H1 (cell line): ENCODE data around the gene MEF2C. TPM values are rescaled to one million over a fixed set of nuclear protein-coding genes. Genes with fewer than 3 reads are reported as not detected.
A peak's percentile ranks its signal among the peaks of the same experiment; 100 is the strongest.

Experiments used
- CTCF ChIA-PET: fragments of 300-600 bp; sonication (Branson Sonifier 250); formaldehyde crosslinking; loops from one replicate; lab custom pipeline; 2021; ENCODE audit not compliant: partially characterized antibody; lab: Charles Lee
- POLR2A ChIA-PET: fragments of 300-600 bp; sonication (Branson Sonifier 250); formaldehyde crosslinking; loops from one replicate; lab custom pipeline; 2021; ENCODE audit warnings: inconsistent platforms; ENCODE audit not compliant: partially characterized antibody; lab: Charles Lee
- DNase-seq, 2 experiments: peaks; one replicate each; pipeline versions ENCODE4 v3.0.0 to v3.0.0-alpha.2; 2010 to 2022; ENCODE audit warnings: low spot score in 2 of 2, low read depth in 1 of 2, mixed read lengths in 1 of 2
- FAIRE-seq: peaks from 2 replicates; lab custom pipeline; 2011; peaks lifted over from hg19 to GRCh38; lab: Jason Lieb, UNC
- H2AFZ ChIP-seq: 2 replicates; pipeline ENCODE4 v1.8.1; 2012; ENCODE audit warnings: low read length, inconsistent platforms
- H2AK5ac ChIP-seq: 2 replicates; pipeline ENCODE4 v1.6.1; 2013; ENCODE audit warnings: low read depth, low read length
- H2BK120ac ChIP-seq: replicated peaks from 2 replicates; pipeline ENCODE3; 2013; ENCODE audit warnings: low read depth, low read length, inconsistent platforms
- H2BK12ac ChIP-seq: 2 replicates; pipeline ENCODE4 v1.6.1; 2013; ENCODE audit warnings: low read depth, low read length
- H2BK15ac ChIP-seq: 2 replicates; pipeline ENCODE4 v1.6.1; 2013; ENCODE audit warnings: low read length
- H2BK20ac ChIP-seq: 2 replicates; pipeline ENCODE4 v1.6.1; 2013; ENCODE audit warnings: low read length
- H2BK5ac ChIP-seq: 2 replicates; pipeline ENCODE4 v1.6.1; 2013; ENCODE audit warnings: low read depth, low read length
- H3K14ac ChIP-seq: 2 replicates; pipeline ENCODE4 v1.6.1; 2013; ENCODE audit warnings: inconsistent platforms; ENCODE audit not compliant: insufficient read length
- H3K18ac ChIP-seq: 2 replicates; pipeline ENCODE4 v1.6.1; 2013; ENCODE audit warnings: low read length; ENCODE audit errors: extremely low read depth
- H3K23ac ChIP-seq: 2 replicates; pipeline ENCODE4 v1.6.1; 2013; ENCODE audit warnings: inconsistent platforms; ENCODE audit not compliant: insufficient read length
- H3K23me2 ChIP-seq: 2 replicates; pipeline ENCODE4 v1.6.1; 2013; ENCODE audit warnings: low read depth, low read length
- H3K27ac ChIP-seq: 2 replicates; pipeline ENCODE4 v1.6.1; 2011; ENCODE audit warnings: low read depth, low read length, inconsistent platforms
- H3K27me3 ChIP-seq, 4 experiments: replicated peaks in 1 of 4; 1 replicate in 1 of 4; 2 replicates in 3 of 4; pipeline versions ENCODE4 v1.6.1 to v1.8.1; 2011 to 2013; ENCODE audit warnings: low read length in 3 of 4, mild to moderate bottlenecking in 3 of 4, inconsistent platforms in 2 of 4, mixed read lengths in 2 of 4, moderate library complexity in 1 of 4; ENCODE audit not compliant: control insufficient read depth in 3 of 4, insufficient read depth in 3 of 4; ENCODE audit errors: extremely low read depth in 1 of 4
- H3K36me3 ChIP-seq, 4 experiments: 2 replicates each; pipeline versions ENCODE4 v1.6.1 to v1.8.1; 2011 to 2013; ENCODE audit warnings: mild to moderate bottlenecking in 4 of 4, low read length in 3 of 4, moderate library complexity in 2 of 4, control low read depth in 1 of 4, inconsistent platforms in 1 of 4; ENCODE audit not compliant: insufficient read depth in 4 of 4, control insufficient read depth in 2 of 4
- H3K4ac ChIP-seq: replicated peaks from 2 replicates; pipeline ENCODE3; 2013; ENCODE audit warnings: low read length, low read depth, mixed read lengths, inconsistent platforms; ENCODE audit not compliant: insufficient read length
- H3K4me1 ChIP-seq, 4 experiments: replicated peaks in 1 of 4; 1 replicate in 1 of 4; 2 replicates in 3 of 4; pipeline versions ENCODE4 v1.6.1 to v1.8.1; 2011 to 2013; ENCODE audit warnings: low read length in 3 of 4, inconsistent platforms in 2 of 4, mixed read lengths in 1 of 4; ENCODE audit not compliant: insufficient read depth in 4 of 4, control insufficient read depth in 3 of 4
- H3K4me2 ChIP-seq, 2 experiments: 2 replicates each; pipeline versions ENCODE4 v1.6.1 to v1.8.1; 2011 to 2013; ENCODE audit warnings: low read depth in 2 of 2, low read length in 2 of 2, control low read depth in 1 of 2, inconsistent platforms in 1 of 2, mild to moderate bottlenecking in 1 of 2; ENCODE audit not compliant: insufficient read depth in 1 of 2
- H3K4me3 ChIP-seq, 4 experiments: fragments of 200-600, 300-600 bp in 1 of 4; sonication (generic), shearing (Covaris generic), sonication (Bioruptor Twin) in 1 of 4; 2 replicates each; pipeline versions ENCODE4 v1.5.1 to v1.8.1; 2011 to 2016; ENCODE audit warnings: low read length in 4 of 4, low read depth in 3 of 4, control low read depth in 2 of 4, inconsistent platforms in 2 of 4, mild to moderate bottlenecking in 2 of 4, mixed read lengths in 1 of 4, moderate library complexity in 1 of 4; ENCODE audit not compliant: insufficient read depth in 2 of 4; ENCODE audit errors: extremely low read depth in 1 of 4
- H3K56ac ChIP-seq: replicated peaks from 2 replicates; pipeline ENCODE3; 2013; ENCODE audit warnings: low read depth, mild to moderate bottlenecking, mixed read lengths, low read length, inconsistent platforms; ENCODE audit not compliant: insufficient read length
- H3K79me1 ChIP-seq: 2 replicates; pipeline ENCODE4 v1.6.1; 2013; ENCODE audit warnings: low read depth, low read length, control low read depth
- H3K79me2 ChIP-seq, 2 experiments: 2 replicates each; pipeline versions ENCODE4 v1.6.1 to v1.8.1; 2012 to 2013; ENCODE audit warnings: low read length in 2 of 2, mild to moderate bottlenecking in 2 of 2, inconsistent platforms in 1 of 2; ENCODE audit not compliant: insufficient read depth in 2 of 2, control insufficient read depth in 1 of 2
- H3K9ac ChIP-seq, 4 experiments: replicated peaks in 1 of 4; 1 replicate in 1 of 4; 2 replicates in 3 of 4; pipeline versions ENCODE4 v1.6.1 to v1.8.1; 2011 to 2013; ENCODE audit warnings: low read depth in 3 of 4, low read length in 3 of 4, control low read depth in 2 of 4, mild to moderate bottlenecking in 2 of 4, moderate library complexity in 2 of 4, inconsistent platforms in 1 of 4; ENCODE audit errors: extremely low read depth in 1 of 4
- H3K9me3 ChIP-seq, 2 experiments: 2 replicates each; pipeline versions ENCODE4 v1.6.1 to v1.8.1; 2012 to 2013; ENCODE audit warnings: mild to moderate bottlenecking in 2 of 2, moderate library complexity in 2 of 2, control low read depth in 1 of 2, inconsistent platforms in 1 of 2, low read depth in 1 of 2, low read length in 1 of 2, mixed read lengths in 1 of 2; ENCODE audit not compliant: insufficient read depth in 2 of 2
- H4K20me1 ChIP-seq, 2 experiments: replicated peaks in 1 of 2; 2 replicates each; pipeline versions ENCODE3 to v1.8.1; 2011 to 2013; ENCODE audit warnings: inconsistent platforms in 2 of 2, low read length in 2 of 2, mild to moderate bottlenecking in 1 of 2; ENCODE audit not compliant: insufficient read depth in 2 of 2, control insufficient read depth in 1 of 2
- H4K5ac ChIP-seq: 2 replicates; pipeline ENCODE4 v1.6.1; 2013; ENCODE audit warnings: low read length, low read depth, mixed read lengths, inconsistent platforms; ENCODE audit not compliant: insufficient read length
- H4K8ac ChIP-seq: 2 replicates; pipeline ENCODE4 v1.8.0; 2013; ENCODE audit warnings: mild to moderate bottlenecking, moderate library complexity, low read length, inconsistent platforms; ENCODE audit not compliant: insufficient read depth; ENCODE audit errors: extremely low read depth
- H4K91ac ChIP-seq: replicated peaks from 2 replicates; pipeline ENCODE3; 2013; ENCODE audit warnings: low read length, mixed read lengths, inconsistent platforms; ENCODE audit not compliant: insufficient read length
- CEBPB ChIP-seq: IDR thresholded peaks from 2 replicates; pipeline ENCODE4 v1.6.1; 2012; ENCODE audit warnings: low read depth, low read length
- EGR1 ChIP-seq: IDR thresholded peaks from 2 replicates; pipeline ENCODE4 v1.6.1; 2011; ENCODE audit warnings: low read depth, low read length, borderline replicate concordance
- EZH2 ChIP-seq: fragments of 200-600 bp; sonication (generic); IDR thresholded peaks from 2 replicates; pipeline ENCODE4 v1.7.1; 2012; ENCODE audit warnings: low read depth, mild to moderate bottlenecking, moderate library complexity, low read length, inconsistent platforms; ENCODE audit not compliant: severe bottlenecking
- JUN ChIP-seq: IDR thresholded peaks from 2 replicates; pipeline ENCODE4 v1.6.1; 2011; ENCODE audit warnings: low read depth, mild to moderate bottlenecking, improper control_type of control experiment, low read length
- KDM4A ChIP-seq: IDR thresholded peaks from one replicate; pipeline ENCODE4 v1.7.1; 2012; ENCODE audit warnings: low read depth, mild to moderate bottlenecking, moderate library complexity, low read length, inconsistent platforms; ENCODE audit not compliant: severe bottlenecking
- NANOG ChIP-seq: IDR thresholded peaks from 2 replicates; pipeline ENCODE4 v1.6.1; 2011; ENCODE audit warnings: low read length, low read depth, mild to moderate bottlenecking, inconsistent platforms; ENCODE audit not compliant: insufficient read depth, poor library complexity, severe bottlenecking
- PHF8 ChIP-seq: fragments of 200-600 bp; sonication (generic); conservative IDR thresholded peaks from 2 replicates; pipeline ENCODE4 v1.7.1; 2012; ENCODE audit warnings: low read depth, mild to moderate bottlenecking, inconsistent platforms, low read length, moderate library complexity
- POU5F1 ChIP-seq: IDR thresholded peaks from 2 replicates; pipeline ENCODE4 v1.6.1; 2011; ENCODE audit warnings: low read depth, mild to moderate bottlenecking, low read length, moderate library complexity
- RNF2 ChIP-seq: fragments of 200-900, 300-1000 bp; sonication (generic); IDR thresholded peaks from 2 replicates; pipeline ENCODE4 v1.7.1; 2016; ENCODE audit warnings: borderline replicate concordance, low read depth, mild to moderate bottlenecking, antibody characterized with exemption, low read length; ENCODE audit not compliant: poor library complexity, severe bottlenecking; ENCODE audit errors: missing control alignments
- SP2 ChIP-seq: IDR thresholded peaks from 2 replicates; pipeline ENCODE4 v1.6.1; 2012; ENCODE audit warnings: mild to moderate bottlenecking, low read length, inconsistent platforms
- TAF7 ChIP-seq: optimal IDR thresholded peaks from 2 replicates; pipeline ENCODE3; 2011; ENCODE audit warnings: low read depth, mild to moderate bottlenecking, inconsistent platforms, low read length, moderate library complexity, borderline replicate concordance
- TBP ChIP-seq: IDR thresholded peaks from 2 replicates; pipeline ENCODE4 v1.6.1; 2011; ENCODE audit warnings: low read depth, low read length, improper control_type of control experiment
- ZNF274 ChIP-seq: IDR thresholded peaks from 2 replicates; pipeline ENCODE4 v1.7.0; 2012; ENCODE audit warnings: low read length, borderline replicate concordance; ENCODE audit errors: extremely low read depth
- WGBS, 2 experiments: shearing (Covaris generic) in 1 of 2; methylation state at CpG; one replicate each; pipeline versions ENCODE4 v1.1.6 to v1.1.7; 2013 to 2015; ENCODE audit warnings: low lambda C conversion rate in 2 of 2, mixed read lengths in 2 of 2, inconsistent platforms in 1 of 2, low coverage in 1 of 2, missing lambda C conversion rate in 1 of 2; ENCODE audit not compliant: insufficient replicate concordance in 2 of 2, insufficient coverage in 1 of 2, insufficient read length in 1 of 2; ENCODE audit errors: extremely low coverage in 1 of 2, missing lambda C conversion rate in 1 of 2; 5-methylcytosine and 5-hydroxymethylcytosine counted together
- polyA plus RNA-seq, 7 experiments: library from polyadenylated mRNA; depleted of rRNA in 3 of 7; stranded (reverse) in 5 of 7; unstranded in 2 of 7; fragments of >200 nt in 5 of 7; fragments of 200-250 nt in 2 of 7; gene quantifications; 1 replicate in 5 of 7; 2 replicates in 1 of 7; 4 replicates in 1 of 7; pipeline versions ENCODE4 v1.2.1 to v1.2.3, GENCODE V29; 2011 to 2013; ENCODE audit warnings: missing spikeins in 2 of 7, mixed read lengths in 2 of 7
- total RNA-seq: library from RNA; stranded (reverse); fragmentation: NEBNext Ultra II Directional; extraction: Animal tissue kit (Norgen Biotek cat#: 25700); gene quantifications from 2 replicates; pipeline ENCODE4 v1.2.1, GENCODE V29; 2021

MEF2C gene
- total and polyA plus RNA-seq, 2 of the 8 experiments (the other 6 are each of a cell fraction or from before 2014, with no cell fraction given) = 0.59 to 0.99 TPM

GRCh38 chr5:88679638-88680037, 203.3 kb downstream of the MEF2C start:
- no peak for TF ChIP-seq ZNF274
- no peak for TF ChIP-seq CEBPB
- TF ChIP-seq TBP = no peak
- no peak for TF ChIP-seq EGR1
- TF ChIP-seq EZH2 = peak; percentile 12
- TF ChIP-seq RNF2 = peak; percentile 80
- TF ChIP-seq TAF7 = no peak
- no peak for TF ChIP-seq POU5F1
- no peak for TF ChIP-seq SP2
- no peak for TF ChIP-seq JUN
- TF ChIP-seq PHF8 = no peak
- TF ChIP-seq KDM4A = peak; percentile 1
- TF ChIP-seq NANOG = no peak
- H3K9me3 ChIP-seq = no peaks in the 10 kb centered on the region
- no peak overlapping the region for H3K23ac ChIP-seq
- peaks cover 60 to 97% (median 83%) of the 10 kb centered on the region in 4 experiments for H3K27me3 ChIP-seq
- H2BK12ac ChIP-seq = no peak overlapping the region
- no peak overlapping the region for H4K91ac ChIP-seq
- no peak overlapping the region for H2BK20ac ChIP-seq
- H4K8ac ChIP-seq = no peak overlapping the region
- H3K23me2 ChIP-seq = peaks cover 22% of the 10 kb centered on the region
- no peaks in the 10 kb centered on the region for H3K79me2 ChIP-seq
- peaks cover 13 to 29% (median 15%) of the 10 kb centered on the region in 4 experiments for H3K4me1 ChIP-seq
- 4% methylated on average over 14 of the region's 14 CpGs; no CpG with 5 or more reads in 1 of the 2 experiments for WGBS, 2 experiments
- H2AK5ac ChIP-seq = no peak overlapping the region
- no peak for DNase-seq
- no peak overlapping the region for H3K56ac ChIP-seq
- H3K14ac ChIP-seq = no peak overlapping the region
- H3K27ac ChIP-seq = no peak overlapping the region
- ChIA-PET CTCF (interaction anchor here (0.6 to 6.4 kb wide), 12 partner anchors 12 to 906 kb away, joined by 3 to 63 read pairs (median 4); no protein-coding TSS in a partner anchor), POLR2A (interaction anchor here (0.5 to 3.2 kb wide), 3 partner anchors 12 to 537 kb away, joined by 3 to 13 read pairs (median 3); no protein-coding TSS in a partner anchor)
- H3K18ac ChIP-seq = no peak overlapping the region
- H3K4me3 ChIP-seq = peak overlapping the region in 2 of 4 experiments; percentile 4 to 58; a peak in 5 of 8 replicates
- no peak overlapping the region for H2AFZ ChIP-seq
- H4K20me1 ChIP-seq = peaks cover 5 to 19% of the 10 kb centered on the region in 2 experiments
- no peaks in the 10 kb centered on the region for H3K36me3 ChIP-seq
- no peaks in the 10 kb centered on the region for H3K79me1 ChIP-seq
- H2BK15ac ChIP-seq = no peak overlapping the region
- no peak for FAIRE-seq
- H2BK120ac ChIP-seq = no peak overlapping the region
- H3K4ac ChIP-seq = no peak overlapping the region
- no peak overlapping the region for H2BK5ac ChIP-seq
- H4K5ac ChIP-seq = no peak overlapping the region
- peak overlapping the region; percentile 74 to 78 for H3K4me2 ChIP-seq
- no peak overlapping the region for H3K9ac ChIP-seq
